NB4 (cell line): Measurements from ENCODE around the gene GLYR1.
"Not testable (repeated sequence)": the region's sequence is repeated elsewhere in the genome, so short reads cannot be mapped to it uniquely, and the experiment has no call there.

Source experiments
- DNase-seq: peaks from one replicate; pipeline ENCODE4 v3.0.0; 2010; ENCODE audit warnings: low read depth
- H3K4me3 ChIP-seq: one replicate; pipeline ENCODE4 v1.5.1; 2011; ENCODE audit warnings: mild to moderate bottlenecking, low read depth, low read length, moderate library complexity
- MYC ChIP-seq: IDR thresholded peaks from 2 replicates; pipeline ENCODE4 v1.6.1; 2011; ENCODE audit warnings: low read depth, low read length
- POLR2A ChIP-seq: IDR thresholded peaks from 2 replicates; pipeline ENCODE4 v1.6.1; 2011; ENCODE audit warnings: mild to moderate bottlenecking; ENCODE audit not compliant: insufficient read length; ENCODE audit errors: extremely low read depth
- TF ChIP-seq, protein P1 (sequence below): IDR thresholded peaks from 2 replicates; pipeline ENCODE4 v1.6.1; 2011; ENCODE audit warnings: low read depth, low read length
- TF ChIP-seq, protein P2 (sequence below): IDR thresholded peaks from one replicate; pipeline ENCODE4 v1.5.1; 2012; ENCODE audit warnings: low read depth, low read length

Gene GLYR1

GRCh38 chr16:4846901-4847773 is at the start of gene GLYR1, which contains the start of gene UBN1:
Gene GLYR1, minus strand, starts transcription at chr16:4847288. Its CDS starts 23 bp downstream, at chr16:4847265.
Gene UBN1, plus strand, starts transcription at chr16:4847481. Its CDS starts 5,437 bp downstream, at chr16:4852918.
- DNase-seq, result peak; percentile 98
- TF ChIP-seq, protein P1, sequence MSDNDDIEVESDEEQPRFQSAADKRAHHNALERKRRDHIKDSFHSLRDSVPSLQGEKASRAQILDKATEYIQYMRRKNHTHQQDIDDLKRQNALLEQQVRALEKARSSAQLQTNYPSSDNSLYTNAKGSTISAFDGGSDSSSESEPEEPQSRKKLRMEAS, result peak; percentile 99
- TF ChIP-seq, protein P2, sequence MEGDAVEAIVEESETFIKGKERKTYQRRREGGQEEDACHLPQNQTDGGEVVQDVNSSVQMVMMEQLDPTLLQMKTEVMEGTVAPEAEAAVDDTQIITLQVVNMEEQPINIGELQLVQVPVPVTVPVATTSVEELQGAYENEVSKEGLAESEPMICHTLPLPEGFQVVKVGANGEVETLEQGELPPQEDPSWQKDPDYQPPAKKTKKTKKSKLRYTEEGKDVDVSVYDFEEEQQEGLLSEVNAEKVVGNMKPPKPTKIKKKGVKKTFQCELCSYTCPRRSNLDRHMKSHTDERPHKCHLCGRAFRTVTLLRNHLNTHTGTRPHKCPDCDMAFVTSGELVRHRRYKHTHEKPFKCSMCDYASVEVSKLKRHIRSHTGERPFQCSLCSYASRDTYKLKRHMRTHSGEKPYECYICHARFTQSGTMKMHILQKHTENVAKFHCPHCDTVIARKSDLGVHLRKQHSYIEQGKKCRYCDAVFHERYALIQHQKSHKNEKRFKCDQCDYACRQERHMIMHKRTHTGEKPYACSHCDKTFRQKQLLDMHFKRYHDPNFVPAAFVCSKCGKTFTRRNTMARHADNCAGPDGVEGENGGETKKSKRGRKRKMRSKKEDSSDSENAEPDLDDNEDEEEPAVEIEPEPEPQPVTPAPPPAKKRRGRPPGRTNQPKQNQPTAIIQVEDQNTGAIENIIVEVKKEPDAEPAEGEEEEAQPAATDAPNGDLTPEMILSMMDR, result no peak
- TF ChIP-seq POLR2A, result peak; percentile 80
- TF ChIP-seq MYC, result peak; percentile 22; the same call in 1 of the 2 replicates
- H3K4me3 ChIP-seq, result peak within 1 kb of the TSS; percentile 77

- DNase-seq, result peak; percentile 25
- not testable (repeated sequence) for H3K4me3 ChIP-seq
Measured at GRCh38 chr16:4896761-4897160, 49.7 kb upstream of the GLYR1 start.

DNA sequence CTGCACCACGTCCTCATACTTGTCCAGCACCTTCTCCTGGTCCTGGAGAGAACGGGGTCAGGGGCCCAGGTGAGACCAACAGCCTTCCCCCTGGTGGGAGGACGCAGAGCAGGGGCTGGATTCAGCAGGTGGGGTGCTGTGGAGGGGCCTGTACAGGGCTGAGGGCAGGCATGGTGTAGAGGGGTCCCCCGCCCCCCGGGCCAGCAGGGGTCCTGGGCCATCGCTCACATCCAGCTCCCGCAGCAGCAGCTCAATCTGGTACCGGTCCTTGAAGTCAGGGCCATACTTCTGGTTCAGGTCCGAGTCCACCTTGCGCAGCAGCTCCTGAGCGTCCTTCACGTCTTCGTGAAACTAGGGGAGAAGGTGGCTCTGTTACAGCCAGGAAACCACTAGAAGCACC is 48.3 kb upstream of the GLYR1 start:
- DNase-seq, result no peak
- H3K4me3 ChIP-seq, result no peak overlapping the region
- TF ChIP-seq MYC (no peak), POLR2A (no peak)
- TF ChIP-seq, protein P1, result no peak
- TF ChIP-seq, protein P2, result no peak

GRCh38 chr16:4894276-4895150 is 47.4 kb upstream of the GLYR1 start:
- TF ChIP-seq, protein P2, result no peak
- TF ChIP-seq, protein P1, result no peak
- TF ChIP-seq MYC (no peak), POLR2A (no peak)
- no peak overlapping the region for H3K4me3 ChIP-seq
- DNase-seq, result no peak

- DNase-seq, result no peak
- H3K4me3 ChIP-seq, result no peak overlapping the region
- TF ChIP-seq, protein P1, result no peak
- TF ChIP-seq POLR2A, result no peak
- TF ChIP-seq MYC, result no peak
- TF ChIP-seq, protein P2, result no peak
Measured at GRCh38 chr16:4893103-4893862, 46.2 kb upstream of the GLYR1 start.
